Activated T-cell treated with anti-CD3 and anti-CD28 coated beads, Interleukin-2, amount 50 U/mL, for 24 hours (primary cell): ENCODE results near the gene MOB3C.

Experiments used
- DNase-seq: peaks from one replicate; pipeline ENCODE4 v3.0.0-alpha.2; 2020
- H3K27ac Mint-ChIP-seq: 2 replicates; pipeline ENCODE4 v1.8.0; 2020; ENCODE audit warnings: mild to moderate bottlenecking, mixed read lengths
- H3K27me3 Mint-ChIP-seq: 2 replicates; pipeline ENCODE4 v1.8.0; 2020; ENCODE audit warnings: mixed read lengths
- H3K36me3 Mint-ChIP-seq: 2 replicates; pipeline ENCODE4 v1.8.0; 2020; ENCODE audit warnings: low read depth, mixed read lengths
- H3K4me1 Mint-ChIP-seq: 2 replicates; pipeline ENCODE4 v1.8.0; 2020; ENCODE audit warnings: low read depth, mixed read lengths
- H3K4me3 Mint-ChIP-seq: 2 replicates; pipeline ENCODE4 v1.8.0; 2020; ENCODE audit warnings: mild to moderate bottlenecking, moderate library complexity, mixed read lengths
- H3K9me3 Mint-ChIP-seq: 2 replicates; pipeline ENCODE4 v1.8.0; 2020; ENCODE audit warnings: mixed read lengths

Gene MOB3C

GRCh38 chr1:46581681-46582455 lies 34.7 kb downstream of the MOB3C start:
- peak overlapping the region; percentile 95 for H3K27ac Mint-ChIP-seq
- H3K4me3 Mint-ChIP-seq: peak overlapping the region; percentile 53
- peaks cover 34% of the 10 kb centered on the region for H3K4me1 Mint-ChIP-seq
- no peaks in the 10 kb centered on the region for H3K27me3 Mint-ChIP-seq
- DNase-seq: peak; percentile 47
- no peaks in the 10 kb centered on the region for H3K9me3 Mint-ChIP-seq
- peaks cover 90% of the 10 kb centered on the region for H3K36me3 Mint-ChIP-seq

GRCh38 chr1:46580140-46580903 lies 36.3 kb downstream of the MOB3C start:
- Mint-ChIP-seq H3K4me1 (peaks cover 34% of the 10 kb centered on the region), H3K27me3 (no peaks in the 10 kb centered on the region), H3K9me3 (no peaks in the 10 kb centered on the region), H3K27ac (peak overlapping the region; percentile 95), H3K4me3 (no peak overlapping the region), H3K36me3 (peaks cover 91% of the 10 kb centered on the region)
- no peak for DNase-seq

GRCh38 chr1:46577671-46578070 lies 38.9 kb downstream of the MOB3C start:
- Mint-ChIP-seq H3K4me3 (no peak overlapping the region), H3K4me1 (peaks cover 25% of the 10 kb centered on the region), H3K27ac (no peak overlapping the region), H3K27me3 (no peaks in the 10 kb centered on the region), H3K36me3 (peaks cover 84% of the 10 kb centered on the region), H3K9me3 (no peaks in the 10 kb centered on the region)
- DNase-seq: no peak

GRCh38 chr1:46576596-46576995 lies 40.0 kb downstream of the MOB3C start:
- H3K36me3 Mint-ChIP-seq: peaks cover 76% of the 10 kb centered on the region
- H3K27ac Mint-ChIP-seq: no peak overlapping the region
- no peak for DNase-seq
- no peaks in the 10 kb centered on the region for H3K27me3 Mint-ChIP-seq
- H3K4me1 Mint-ChIP-seq: peaks cover 14% of the 10 kb centered on the region
- no peak overlapping the region for H3K4me3 Mint-ChIP-seq
- no peaks in the 10 kb centered on the region for H3K9me3 Mint-ChIP-seq

GRCh38 chr1:46575778-46576177 lies 40.8 kb downstream of the MOB3C start:
- Mint-ChIP-seq H3K4me1 (peaks cover 7% of the 10 kb centered on the region), H3K4me3 (no peak overlapping the region), H3K27me3 (no peaks in the 10 kb centered on the region), H3K36me3 (peaks cover 72% of the 10 kb centered on the region), H3K9me3 (no peaks in the 10 kb centered on the region), H3K27ac (no peak overlapping the region)
- DNase-seq: no peak

GRCh38 chr1:46575300-46575699 lies 41.3 kb downstream of the MOB3C start:
- Mint-ChIP-seq H3K4me1 (peaks cover 2% of the 10 kb centered on the region), H3K36me3 (peaks cover 69% of the 10 kb centered on the region), H3K4me3 (no peak overlapping the region), H3K27me3 (no peaks in the 10 kb centered on the region), H3K9me3 (no peaks in the 10 kb centered on the region), H3K27ac (no peak overlapping the region)
- DNase-seq: no peak

GRCh38 chr1:46571691-46572225 lies 44.9 kb downstream of the MOB3C start:
- Mint-ChIP-seq H3K36me3 (peaks cover 63% of the 10 kb centered on the region), H3K4me3 (no peak overlapping the region), H3K27ac (peak overlapping the region; percentile 62), H3K9me3 (no peaks in the 10 kb centered on the region), H3K27me3 (no peaks in the 10 kb centered on the region), H3K4me1 (no peaks in the 10 kb centered on the region)
- DNase-seq: no peak

GRCh38 chr1:46569884-46570725 lies 46.5 kb downstream of the MOB3C start:
- no peaks in the 10 kb centered on the region for H3K27me3 Mint-ChIP-seq
- H3K4me3 Mint-ChIP-seq: no peak overlapping the region
- H3K27ac Mint-ChIP-seq: no peak overlapping the region
- no peak for DNase-seq
- no peaks in the 10 kb centered on the region for H3K9me3 Mint-ChIP-seq
- H3K36me3 Mint-ChIP-seq: peaks cover 59% of the 10 kb centered on the region
- H3K4me1 Mint-ChIP-seq: peaks cover 2% of the 10 kb centered on the region

GRCh38 chr1:46569116-46569515 lies 47.5 kb downstream of the MOB3C start:
- no peak overlapping the region for H3K27ac Mint-ChIP-seq
- H3K27me3 Mint-ChIP-seq: no peaks in the 10 kb centered on the region
- peaks cover 2% of the 10 kb centered on the region for H3K4me1 Mint-ChIP-seq
- H3K4me3 Mint-ChIP-seq: no peak overlapping the region
- peaks cover 59% of the 10 kb centered on the region for H3K36me3 Mint-ChIP-seq
- no peak for DNase-seq
- H3K9me3 Mint-ChIP-seq: no peaks in the 10 kb centered on the region

- H3K27ac Mint-ChIP-seq: no peak overlapping the region
- no peaks in the 10 kb centered on the region for H3K27me3 Mint-ChIP-seq
- no peak overlapping the region for H3K4me3 Mint-ChIP-seq
- no peak for DNase-seq
- peaks cover 2% of the 10 kb centered on the region for H3K4me1 Mint-ChIP-seq
- H3K9me3 Mint-ChIP-seq: no peaks in the 10 kb centered on the region
- H3K36me3 Mint-ChIP-seq: peaks cover 60% of the 10 kb centered on the region
Measured at GRCh38 chr1:46568461-46568891, 48.1 kb downstream of the MOB3C start.

GRCh38 chr1:46563341-46563740 lies 53.3 kb downstream of the MOB3C start:
- H3K27ac Mint-ChIP-seq: no peak overlapping the region
- H3K36me3 Mint-ChIP-seq: peaks cover 87% of the 10 kb centered on the region
- H3K4me3 Mint-ChIP-seq: no peak overlapping the region

GRCh38 chr1:46562498-46562897 lies 54.1 kb downstream of the MOB3C start:
- H3K27me3 Mint-ChIP-seq: no peaks in the 10 kb centered on the region
- DNase-seq: no peak
- H3K27ac Mint-ChIP-seq: no peak overlapping the region
- H3K9me3 Mint-ChIP-seq: no peaks in the 10 kb centered on the region
- peaks cover 2% of the 10 kb centered on the region for H3K4me1 Mint-ChIP-seq
- H3K4me3 Mint-ChIP-seq: no peak overlapping the region
- H3K36me3 Mint-ChIP-seq: peaks cover 87% of the 10 kb centered on the region

More at GRCh38 chr1:46563341-46563740, 53.3 kb downstream of the MOB3C start:
- H3K9me3 Mint-ChIP-seq: no peaks in the 10 kb centered on the region
- H3K4me1 Mint-ChIP-seq: peaks cover 2% of the 10 kb centered on the region
- DNase-seq: no peak
- H3K27me3 Mint-ChIP-seq: no peaks in the 10 kb centered on the region

GRCh38 chr1:46558966-46559365 lies 57.6 kb downstream of the MOB3C start:
- Mint-ChIP-seq H3K36me3 (peaks cover 60% of the 10 kb centered on the region), H3K27ac (no peak overlapping the region), H3K4me3 (no peak overlapping the region), H3K27me3 (no peaks in the 10 kb centered on the region), H3K4me1 (peaks cover 3% of the 10 kb centered on the region), H3K9me3 (no peaks in the 10 kb centered on the region)
- DNase-seq: no peak
